ENCODE results near the gene UAP1L1.

The UAP1L1 gene

DNA sequence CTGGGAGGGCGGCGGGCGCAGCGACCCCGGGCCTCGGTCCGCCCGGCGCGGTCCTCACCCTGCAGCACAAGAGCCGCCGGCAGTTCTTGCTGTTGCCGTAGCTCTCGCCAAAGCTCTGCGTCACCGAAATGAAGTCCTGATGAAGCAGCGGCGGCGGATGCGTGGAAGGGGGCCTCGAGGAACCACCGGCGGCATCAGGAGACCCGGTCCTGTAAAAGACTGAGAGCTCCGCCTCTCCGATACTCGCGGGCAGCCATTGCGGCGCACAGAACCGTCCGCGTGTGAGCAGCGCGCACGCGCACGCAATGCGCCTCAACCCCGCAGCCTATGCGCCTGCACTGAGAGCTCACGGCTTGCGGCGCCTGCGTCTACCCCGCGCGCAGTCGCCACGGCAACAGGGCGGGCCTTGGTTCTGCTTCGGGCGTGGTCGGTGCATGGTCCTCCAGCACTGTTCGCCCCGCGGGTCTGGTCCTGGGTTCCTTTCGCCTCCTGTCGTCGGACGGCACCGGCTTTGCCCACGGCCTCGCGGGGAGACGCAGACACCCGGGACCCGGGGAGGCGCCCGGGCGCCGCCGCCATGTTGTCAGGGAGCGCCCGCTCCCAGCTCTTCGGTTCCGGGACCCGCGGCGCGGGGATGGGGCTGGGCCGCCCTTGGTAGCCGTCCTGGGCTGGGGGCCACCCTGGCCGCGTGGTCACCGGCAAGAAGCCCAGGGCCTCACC lies 52.3 kb downstream of the UAP1L1 start:
- TF ChIP-seq CTCF (IDR thresholded peaks at IDR 0.05; ENCODE audit: borderline replicate concordance, control extremely low read depth, extremely low read depth, insufficient read depth, missing control alignments): no peak
- in situ Hi-C loops (cut with MboI; ENCODE audit: low sequenced_read_pairs, unreplicated experiment): no loop called here
- DNase-seq (ENCODE audit: low spot score): peak; percentile 94

DNA sequence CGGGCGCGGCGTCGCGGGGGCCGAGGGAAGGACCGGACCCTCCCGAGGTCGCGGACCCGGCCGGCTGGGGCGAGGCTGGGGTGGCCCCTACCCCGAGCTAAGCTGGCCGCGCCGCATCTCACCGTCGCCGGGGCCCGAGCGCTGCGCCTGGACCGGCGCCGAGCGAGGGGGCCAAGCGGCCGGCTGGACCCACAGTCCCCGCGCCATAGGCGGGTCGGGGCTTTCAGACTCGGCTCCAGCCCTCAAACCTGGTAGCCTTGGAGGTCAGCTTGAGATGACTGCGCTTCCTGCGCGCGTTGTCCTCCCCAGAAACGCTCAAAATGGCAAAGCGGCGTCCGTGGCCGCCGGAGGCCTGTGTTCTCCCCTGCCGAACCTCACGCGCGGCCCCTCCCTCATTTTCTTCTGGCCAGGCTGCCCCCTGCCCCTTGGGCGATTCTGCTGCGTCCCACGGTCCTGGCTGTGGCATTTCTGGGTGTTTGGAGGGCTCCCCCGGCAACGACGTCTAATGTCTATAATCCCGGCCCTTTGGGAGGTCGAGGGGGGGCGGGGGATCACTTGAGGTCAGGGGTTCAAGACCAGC lies 52.9 kb downstream of the UAP1L1 start:
- no peak for TF ChIP-seq CTCF (IDR thresholded peaks at IDR 0.05; ENCODE audit: borderline replicate concordance, control extremely low read depth, extremely low read depth, insufficient read depth, missing control alignments)
- no peak for DNase-seq (ENCODE audit: low spot score)
- in situ Hi-C loops (cut with MboI; ENCODE audit: low sequenced_read_pairs, unreplicated experiment): no loop called here
